ENCODE data around the gene ZBTB2. TPM values are rescaled to one million over a fixed set of nuclear protein-coding genes. Genes with fewer than 3 reads are reported as not detected.

Gene ZBTB2
- polyA plus RNA-seq, 1 donor = 16.0 TPM

DNA sequence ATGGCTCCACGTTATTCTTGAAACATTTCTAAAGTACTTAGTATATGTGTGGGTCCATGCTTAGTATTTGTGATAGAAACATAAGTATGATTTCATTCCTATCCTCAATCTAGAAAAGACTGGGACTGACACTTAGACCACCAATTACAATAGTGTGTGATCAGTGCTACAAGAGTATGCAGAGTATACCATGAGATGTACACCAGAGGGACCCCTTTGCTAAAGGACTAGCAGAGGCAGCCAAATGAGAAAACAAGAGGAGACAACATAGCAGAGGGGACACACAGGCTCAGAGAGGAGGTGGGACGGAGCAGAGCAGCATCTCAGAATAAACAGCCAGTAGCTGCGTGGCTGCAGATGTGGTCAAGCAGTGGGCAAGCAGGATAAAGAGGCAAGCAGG, 39.5 kb upstream of the ZBTB2 start:
- DNase-seq = no peak
- no peaks in the 10 kb centered on the region for H3K27me3 ChIP-seq (ENCODE audit: control insufficient read depth, insufficient read depth, low read length)
- WGBS (ENCODE audit: insufficient coverage, low lambda C conversion rate) = 100% methylated on average over 1 of the region's 3 CpGs
- no peaks in the 10 kb centered on the region for H3K4me1 ChIP-seq (ENCODE audit: control insufficient read depth, insufficient read depth, low read length)
- H3K4me3 ChIP-seq (ENCODE audit: low read length) = no peak overlapping the region
- H3K36me3 ChIP-seq (ENCODE audit: control insufficient read depth, insufficient read depth, low read length) = peaks cover 55% of the 10 kb centered on the region
- H3K27ac ChIP-seq (ENCODE audit: low read length) = no peak overlapping the region
- no peaks in the 10 kb centered on the region for H3K9me3 ChIP-seq (ENCODE audit: control insufficient read depth, low read depth, low read length)

GRCh38 chr6:151428093-151428735, 36.9 kb upstream of the ZBTB2 start:
- no CpG with 5 or more reads among the region's 4 CpGs for WGBS (ENCODE audit: insufficient coverage, low lambda C conversion rate)
- H3K4me3 ChIP-seq (ENCODE audit: low read length) = no peak overlapping the region
- H3K4me1 ChIP-seq (ENCODE audit: control insufficient read depth, insufficient read depth, low read length) = no peaks in the 10 kb centered on the region
- H3K27ac ChIP-seq (ENCODE audit: low read length) = no peak overlapping the region
- no peaks in the 10 kb centered on the region for H3K27me3 ChIP-seq (ENCODE audit: control insufficient read depth, insufficient read depth, low read length)
- no peak for DNase-seq
- H3K9me3 ChIP-seq (ENCODE audit: control insufficient read depth, low read depth, low read length) = no peaks in the 10 kb centered on the region
- peaks cover 59% of the 10 kb centered on the region for H3K36me3 ChIP-seq (ENCODE audit: control insufficient read depth, insufficient read depth, low read length)

- Histone ChIP-seq H3K27me3 (ENCODE audit: control insufficient read depth, insufficient read depth, low read length) (no peaks in the 10 kb centered on the region), H3K4me1 (ENCODE audit: control insufficient read depth, insufficient read depth, low read length) (no peaks in the 10 kb centered on the region), H3K4me3 (ENCODE audit: low read length) (no peak overlapping the region), H3K36me3 (ENCODE audit: control insufficient read depth, insufficient read depth, low read length) (peaks cover 48% of the 10 kb centered on the region), H3K9me3 (ENCODE audit: control insufficient read depth, low read depth, low read length) (no peaks in the 10 kb centered on the region), H3K27ac (ENCODE audit: low read length) (peak overlapping the region; percentile 17)
- peak; percentile 55 to 75 for DNase-seq
- WGBS (ENCODE audit: insufficient coverage, low lambda C conversion rate) = 100% methylated on average over 3 of the region's 4 CpGs
Measured at GRCh38 chr6:151425561-151425960, 34.2 kb upstream of the ZBTB2 start.

DNA sequence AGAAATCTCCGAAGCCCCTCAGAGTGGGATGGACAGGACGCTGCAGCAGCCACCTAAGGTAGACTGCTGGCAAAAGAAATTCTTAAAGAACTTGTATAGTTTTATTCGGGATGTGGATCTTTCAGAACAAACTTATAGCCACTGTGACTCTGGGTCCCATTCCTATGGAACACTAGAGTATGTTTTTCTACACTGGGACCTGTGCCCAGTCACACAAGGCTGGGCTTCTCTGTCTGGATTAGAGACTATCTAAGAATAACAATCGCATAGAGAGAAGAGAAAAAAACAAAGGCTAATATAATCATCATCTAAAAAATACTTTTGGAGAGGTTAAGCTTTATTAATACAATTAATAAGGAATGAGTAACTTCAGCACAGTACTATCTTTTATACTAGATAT, 31.6 kb upstream of the ZBTB2 start:
- Histone ChIP-seq H3K36me3 (ENCODE audit: control insufficient read depth, insufficient read depth, low read length) (peaks cover 43% of the 10 kb centered on the region), H3K9me3 (ENCODE audit: control insufficient read depth, low read depth, low read length) (no peaks in the 10 kb centered on the region), H3K27me3 (ENCODE audit: control insufficient read depth, insufficient read depth, low read length) (no peaks in the 10 kb centered on the region), H3K4me3 (ENCODE audit: low read length) (no peak overlapping the region), H3K4me1 (ENCODE audit: control insufficient read depth, insufficient read depth, low read length) (no peaks in the 10 kb centered on the region), H3K27ac (ENCODE audit: low read length) (no peak overlapping the region)
- no CpG with 5 or more reads among the region's 4 CpGs for WGBS (ENCODE audit: insufficient coverage, low lambda C conversion rate)
- DNase-seq = no peak

DNA sequence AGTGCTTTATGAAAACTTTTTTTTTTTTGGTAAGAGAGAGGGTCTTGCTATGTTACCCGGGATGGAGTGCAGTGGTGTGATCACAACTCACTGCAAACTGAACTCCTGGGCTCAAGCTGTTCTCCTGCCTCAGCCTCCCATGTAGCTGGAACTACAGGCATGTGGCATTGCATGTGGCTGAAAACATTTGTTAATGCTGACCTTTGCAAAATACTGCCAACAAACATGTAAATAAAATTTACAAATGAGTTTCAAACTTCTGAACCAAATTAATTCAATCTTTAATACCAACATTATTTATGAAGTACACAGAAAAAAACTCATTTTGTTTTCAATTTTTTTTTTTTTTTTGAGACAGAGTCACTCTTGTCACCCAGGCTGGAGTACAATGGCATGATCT, 26.1 kb upstream of the ZBTB2 start:
- Histone ChIP-seq H3K36me3 (ENCODE audit: control insufficient read depth, insufficient read depth, low read length) (peaks cover 57% of the 10 kb centered on the region), H3K4me1 (ENCODE audit: control insufficient read depth, insufficient read depth, low read length) (no peaks in the 10 kb centered on the region), H3K4me3 (ENCODE audit: low read length) (no peak overlapping the region), H3K27ac (ENCODE audit: low read length) (no peak overlapping the region), H3K9me3 (ENCODE audit: control insufficient read depth, low read depth, low read length) (no peaks in the 10 kb centered on the region), H3K27me3 (ENCODE audit: control insufficient read depth, insufficient read depth, low read length) (no peaks in the 10 kb centered on the region)
- DNase-seq = no peak
- no CpG with 5 or more reads among the region's 1 CpG for WGBS (ENCODE audit: insufficient coverage, low lambda C conversion rate)

GRCh38 chr6:151414641-151415260, 23.4 kb upstream of the ZBTB2 start:
- Histone ChIP-seq H3K27ac (ENCODE audit: low read length) (no peak overlapping the region), H3K4me3 (ENCODE audit: low read length) (no peak overlapping the region), H3K4me1 (ENCODE audit: control insufficient read depth, insufficient read depth, low read length) (no peaks in the 10 kb centered on the region), H3K9me3 (ENCODE audit: control insufficient read depth, low read depth, low read length) (no peaks in the 10 kb centered on the region), H3K27me3 (ENCODE audit: control insufficient read depth, insufficient read depth, low read length) (no peaks in the 10 kb centered on the region), H3K36me3 (ENCODE audit: control insufficient read depth, insufficient read depth, low read length) (peaks cover 64% of the 10 kb centered on the region)
- 96% methylated on average over 3 of the region's 3 CpGs for WGBS (ENCODE audit: insufficient coverage, low lambda C conversion rate)
- no peak for DNase-seq

DNA sequence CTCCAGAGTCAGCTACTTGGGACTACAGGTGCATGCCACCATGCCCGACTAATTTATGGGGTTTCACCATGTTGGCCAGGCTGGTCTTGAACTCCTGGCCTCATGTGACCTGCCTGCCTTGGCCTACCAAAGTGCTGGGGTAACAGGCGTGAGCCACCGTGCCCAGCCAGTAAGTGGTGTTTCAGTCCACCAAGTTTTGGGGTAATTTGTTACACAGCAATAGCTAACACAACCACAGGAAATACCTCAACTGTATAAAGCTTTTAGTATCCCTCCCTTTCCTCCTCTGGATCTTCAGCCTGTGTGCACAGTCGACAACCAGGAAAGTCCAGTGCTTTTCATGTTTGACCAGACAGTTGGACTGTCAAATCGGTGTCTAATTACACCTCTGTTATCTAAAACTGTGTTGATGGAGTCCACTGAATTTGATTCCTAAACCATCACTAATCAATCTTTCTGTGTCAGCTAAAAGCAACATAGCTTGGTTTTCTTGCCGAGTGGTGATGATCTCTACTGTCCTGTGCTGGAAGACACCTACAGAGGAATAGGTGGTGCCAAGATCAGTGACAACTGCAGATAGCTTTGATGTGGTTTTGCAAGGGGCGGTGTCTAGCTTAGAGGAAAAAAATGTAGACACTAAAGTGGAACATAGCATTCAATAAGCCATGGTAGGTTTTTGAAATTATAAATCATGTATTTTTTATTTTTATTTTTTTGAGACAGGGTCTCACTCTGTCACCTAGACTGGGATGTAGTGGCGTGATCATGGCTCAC, 22.2 kb upstream of the ZBTB2 start:
- no peak overlapping the region for H3K27ac ChIP-seq (ENCODE audit: low read length)
- no peaks in the 10 kb centered on the region for H3K4me1 ChIP-seq (ENCODE audit: control insufficient read depth, insufficient read depth, low read length)
- DNase-seq = no peak
- H3K4me3 ChIP-seq (ENCODE audit: low read length) = no peak overlapping the region
- WGBS (ENCODE audit: insufficient coverage, low lambda C conversion rate) = no CpG with 5 or more reads among the region's 8 CpGs
- no peaks in the 10 kb centered on the region for H3K27me3 ChIP-seq (ENCODE audit: control insufficient read depth, insufficient read depth, low read length)
- peaks cover 66% of the 10 kb centered on the region for H3K36me3 ChIP-seq (ENCODE audit: control insufficient read depth, insufficient read depth, low read length)
- no peaks in the 10 kb centered on the region for H3K9me3 ChIP-seq (ENCODE audit: control insufficient read depth, low read depth, low read length)

- Histone ChIP-seq H3K27ac (ENCODE audit: low read length) (no peak overlapping the region), H3K36me3 (ENCODE audit: control insufficient read depth, insufficient read depth, low read length) (peaks cover 70% of the 10 kb centered on the region), H3K4me3 (ENCODE audit: low read length) (no peak overlapping the region), H3K9me3 (ENCODE audit: control insufficient read depth, low read depth, low read length) (no peaks in the 10 kb centered on the region), H3K4me1 (ENCODE audit: control insufficient read depth, insufficient read depth, low read length) (no peaks in the 10 kb centered on the region), H3K27me3 (ENCODE audit: control insufficient read depth, insufficient read depth, low read length) (no peaks in the 10 kb centered on the region)
- no CpG with 5 or more reads among the region's 3 CpGs for WGBS (ENCODE audit: insufficient coverage, low lambda C conversion rate)
- DNase-seq = no peak
Measured at GRCh38 chr6:151412909-151413308, 21.6 kb upstream of the ZBTB2 start.

GRCh38 chr6:151409679-151410078, 18.3 kb upstream of the ZBTB2 start:
- H3K4me3 ChIP-seq (ENCODE audit: low read length) = no peak overlapping the region
- DNase-seq = no peak
- peaks cover 62% of the 10 kb centered on the region for H3K36me3 ChIP-seq (ENCODE audit: control insufficient read depth, insufficient read depth, low read length)
- 80% methylated on average over 1 of the region's 7 CpGs for WGBS (ENCODE audit: insufficient coverage, low lambda C conversion rate)
- no peaks in the 10 kb centered on the region for H3K27me3 ChIP-seq (ENCODE audit: control insufficient read depth, insufficient read depth, low read length)
- no peaks in the 10 kb centered on the region for H3K4me1 ChIP-seq (ENCODE audit: control insufficient read depth, insufficient read depth, low read length)
- no peak overlapping the region for H3K27ac ChIP-seq (ENCODE audit: low read length)
- H3K9me3 ChIP-seq (ENCODE audit: control insufficient read depth, low read depth, low read length) = no peaks in the 10 kb centered on the region

DNA sequence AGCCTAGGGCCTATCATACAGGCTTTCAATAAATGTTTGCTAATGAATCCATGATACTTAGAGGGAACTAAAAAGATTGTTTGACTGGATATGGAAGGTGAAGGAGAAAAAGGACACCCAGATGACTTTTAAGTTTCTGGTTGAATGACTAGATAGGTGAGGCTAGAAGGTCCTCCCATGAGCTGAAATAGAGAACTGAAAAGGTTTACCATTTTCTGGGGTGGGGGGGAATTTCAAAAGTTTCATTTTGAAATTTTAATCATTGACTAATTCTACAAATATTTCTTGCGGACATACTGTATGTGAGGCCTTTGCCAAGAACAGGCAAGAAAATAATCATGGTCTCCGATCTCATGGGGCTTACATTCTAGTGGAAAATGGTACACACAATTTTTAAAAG, 17.9 kb upstream of the ZBTB2 start:
- no peak for DNase-seq
- no peaks in the 10 kb centered on the region for H3K4me1 ChIP-seq (ENCODE audit: control insufficient read depth, insufficient read depth, low read length)
- peaks cover 63% of the 10 kb centered on the region for H3K36me3 ChIP-seq (ENCODE audit: control insufficient read depth, insufficient read depth, low read length)
- no peak overlapping the region for H3K4me3 ChIP-seq (ENCODE audit: low read length)
- H3K27me3 ChIP-seq (ENCODE audit: control insufficient read depth, insufficient read depth, low read length) = no peaks in the 10 kb centered on the region
- H3K27ac ChIP-seq (ENCODE audit: low read length) = no peak overlapping the region
- no peaks in the 10 kb centered on the region for H3K9me3 ChIP-seq (ENCODE audit: control insufficient read depth, low read depth, low read length)
- WGBS (ENCODE audit: insufficient coverage, low lambda C conversion rate) = no CpG with 5 or more reads among the region's 2 CpGs
